KMS-11 (cell line): ENCODE results near the gene RRAS.

Source experiments
- H2AFZ ChIP-seq: fragments of 200-600 bp; sonication (generic); 2 replicates; pipeline ENCODE4 v1.6.1; 2016; ENCODE audit warnings: antibody characterized with exemption, mixed run types, low read depth
- H3K27ac ChIP-seq: fragments of 200-600 bp; sonication (generic); 2 replicates; pipeline ENCODE4 v1.6.1; 2016; ENCODE audit warnings: mild to moderate bottlenecking, mixed run types
- H3K27me3 ChIP-seq: fragments of 200-600 bp; sonication (generic); 2 replicates; pipeline ENCODE4 v1.6.1; 2017; ENCODE audit warnings: mild to moderate bottlenecking, low read depth, mixed run types, moderate library complexity; ENCODE audit not compliant: insufficient read depth
- H3K36me3 ChIP-seq: fragments of 200-600 bp; sonication (generic); 2 replicates; pipeline ENCODE4 v1.6.1; 2017; ENCODE audit warnings: mild to moderate bottlenecking, mixed run types; ENCODE audit not compliant: insufficient read depth
- H3K4me1 ChIP-seq: fragments of 200-600 bp; sonication (generic); 2 replicates; pipeline ENCODE4 v1.6.1; 2016; ENCODE audit warnings: mild to moderate bottlenecking, low read depth, mixed run types; ENCODE audit not compliant: poor library complexity, severe bottlenecking
- H3K4me2 ChIP-seq: fragments of 200-600 bp; sonication (generic); 2 replicates; pipeline ENCODE4 v1.7.0; 2016; ENCODE audit warnings: mild to moderate bottlenecking, mixed run types
- H3K4me3 ChIP-seq: fragments of 200-600 bp; sonication (generic); IDR thresholded peaks from 2 replicates; pipeline ENCODE4 v1.6.1; 2017; ENCODE audit warnings: low read depth, low read length, mixed read lengths; ENCODE audit not compliant: insufficient read depth
- H3K79me2 ChIP-seq: fragments of 200-600 bp; sonication (generic); 2 replicates; pipeline ENCODE4 v1.6.1; 2016; ENCODE audit warnings: low read depth, mixed run types; ENCODE audit not compliant: insufficient read depth
- H3K9ac ChIP-seq: fragments of 200-600 bp; sonication (generic); 2 replicates; pipeline ENCODE4 v1.6.1; 2016; ENCODE audit warnings: mild to moderate bottlenecking, mixed run types
- H4K20me1 ChIP-seq: fragments of 200-600 bp; sonication (generic); 2 replicates; pipeline ENCODE4 v1.6.1; 2016; ENCODE audit warnings: mild to moderate bottlenecking, mixed run types; ENCODE audit not compliant: insufficient read depth
- TF ChIP-seq, protein P1 (sequence below): fragments of 200-600 bp; sonication (generic); conservative IDR thresholded peaks from 2 replicates; pipeline ENCODE4 v1.6.1; 2017; ENCODE audit warnings: low read depth, mild to moderate bottlenecking, antibody characterized with exemption, low read length, moderate library complexity, mixed read lengths

Gene RRAS

DNA sequence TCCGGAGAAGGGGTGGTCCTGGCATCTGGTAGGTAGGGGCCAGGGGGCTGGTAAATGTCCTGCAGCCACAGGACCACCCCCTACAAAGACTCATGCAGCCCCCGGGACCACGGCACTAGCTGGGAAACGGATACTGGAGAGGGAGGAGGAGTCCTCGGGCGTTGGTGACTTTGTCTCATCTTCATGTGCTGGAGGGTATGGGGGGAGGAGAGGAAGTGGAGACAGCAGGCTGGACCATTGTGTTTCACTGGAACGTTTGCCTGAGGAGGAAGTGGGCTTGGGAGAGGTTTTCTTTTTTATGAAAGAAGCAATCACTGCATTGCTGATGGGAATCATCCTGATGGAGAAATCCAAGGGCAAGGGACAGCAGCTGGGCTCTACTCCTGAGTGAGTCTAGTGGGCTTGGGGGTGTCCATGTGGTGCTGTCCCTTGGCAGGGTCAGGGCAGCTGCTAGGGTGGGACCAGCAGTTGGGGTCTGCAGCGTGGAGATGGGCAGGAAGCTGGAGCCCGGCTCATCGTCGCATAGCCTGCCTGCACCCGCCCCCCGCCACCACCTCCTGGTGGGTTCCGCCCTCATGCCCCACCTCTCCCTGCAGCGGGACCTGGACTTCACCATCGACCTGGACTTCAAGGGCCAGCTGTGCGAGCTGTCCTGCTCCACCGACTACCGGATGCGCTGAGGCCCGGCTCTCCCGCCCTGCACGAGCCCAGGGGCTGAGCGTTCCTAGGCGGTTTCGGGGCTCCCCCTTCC lies 47.8 kb upstream of the RRAS start:
- Histone ChIP-seq H3K4me3 (no peak overlapping the region), H3K4me1 (no peaks in the 10 kb centered on the region), H3K4me2 (no peak overlapping the region)

DNA sequence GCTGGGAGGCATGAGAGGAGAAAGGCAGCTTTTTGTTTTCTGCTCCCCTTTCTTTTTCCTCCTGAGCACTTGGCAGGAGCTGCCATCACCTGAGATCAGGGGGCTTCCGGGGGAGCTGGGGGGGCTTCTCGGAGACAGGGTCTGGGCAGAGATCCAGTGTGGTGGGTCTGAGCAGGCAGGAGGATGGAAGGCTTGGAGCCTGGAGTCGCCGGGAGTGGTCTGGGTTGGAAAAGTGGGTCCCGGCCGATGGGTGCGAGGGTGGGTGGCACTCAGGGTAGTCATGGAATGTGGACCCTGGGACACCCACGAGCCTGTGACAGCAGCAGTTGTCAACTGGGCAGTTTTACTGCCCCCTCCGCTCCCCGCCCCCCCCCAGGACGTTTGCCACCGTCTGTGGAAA lies 47.2 kb upstream of the RRAS start:
- Histone ChIP-seq H4K20me1 (no peaks in the 10 kb centered on the region), H3K27ac (no peak overlapping the region), H3K4me3 (no peak overlapping the region), H3K4me1 (peaks cover 4% of the 10 kb centered on the region), H3K27me3 (no peaks in the 10 kb centered on the region), H3K79me2 (peaks cover 11% of the 10 kb centered on the region; the same call in 1 of the 2 replicates), H3K9ac (no peak overlapping the region), H3K4me2 (no peak overlapping the region), H3K36me3 (peaks cover 5% of the 10 kb centered on the region; the same call in 1 of the 2 replicates), H2AFZ (no peak overlapping the region)
- TF ChIP-seq, protein P1, sequence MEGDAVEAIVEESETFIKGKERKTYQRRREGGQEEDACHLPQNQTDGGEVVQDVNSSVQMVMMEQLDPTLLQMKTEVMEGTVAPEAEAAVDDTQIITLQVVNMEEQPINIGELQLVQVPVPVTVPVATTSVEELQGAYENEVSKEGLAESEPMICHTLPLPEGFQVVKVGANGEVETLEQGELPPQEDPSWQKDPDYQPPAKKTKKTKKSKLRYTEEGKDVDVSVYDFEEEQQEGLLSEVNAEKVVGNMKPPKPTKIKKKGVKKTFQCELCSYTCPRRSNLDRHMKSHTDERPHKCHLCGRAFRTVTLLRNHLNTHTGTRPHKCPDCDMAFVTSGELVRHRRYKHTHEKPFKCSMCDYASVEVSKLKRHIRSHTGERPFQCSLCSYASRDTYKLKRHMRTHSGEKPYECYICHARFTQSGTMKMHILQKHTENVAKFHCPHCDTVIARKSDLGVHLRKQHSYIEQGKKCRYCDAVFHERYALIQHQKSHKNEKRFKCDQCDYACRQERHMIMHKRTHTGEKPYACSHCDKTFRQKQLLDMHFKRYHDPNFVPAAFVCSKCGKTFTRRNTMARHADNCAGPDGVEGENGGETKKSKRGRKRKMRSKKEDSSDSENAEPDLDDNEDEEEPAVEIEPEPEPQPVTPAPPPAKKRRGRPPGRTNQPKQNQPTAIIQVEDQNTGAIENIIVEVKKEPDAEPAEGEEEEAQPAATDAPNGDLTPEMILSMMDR = no peak

More for the DNA sequence above, 47.8 kb upstream of the RRAS start:
- TF ChIP-seq, protein P1 = no peak
- no peak overlapping the region for H2AFZ ChIP-seq
- no peaks in the 10 kb centered on the region for H4K20me1 ChIP-seq
- H3K79me2 ChIP-seq = peaks cover 5% of the 10 kb centered on the region; the same call in 1 of the 2 replicates
- H3K27ac ChIP-seq = no peak overlapping the region
- H3K9ac ChIP-seq = no peak overlapping the region
- no peaks in the 10 kb centered on the region for H3K27me3 ChIP-seq
- no peaks in the 10 kb centered on the region; the same call in 1 of the 2 replicates for H3K36me3 ChIP-seq

DNA sequence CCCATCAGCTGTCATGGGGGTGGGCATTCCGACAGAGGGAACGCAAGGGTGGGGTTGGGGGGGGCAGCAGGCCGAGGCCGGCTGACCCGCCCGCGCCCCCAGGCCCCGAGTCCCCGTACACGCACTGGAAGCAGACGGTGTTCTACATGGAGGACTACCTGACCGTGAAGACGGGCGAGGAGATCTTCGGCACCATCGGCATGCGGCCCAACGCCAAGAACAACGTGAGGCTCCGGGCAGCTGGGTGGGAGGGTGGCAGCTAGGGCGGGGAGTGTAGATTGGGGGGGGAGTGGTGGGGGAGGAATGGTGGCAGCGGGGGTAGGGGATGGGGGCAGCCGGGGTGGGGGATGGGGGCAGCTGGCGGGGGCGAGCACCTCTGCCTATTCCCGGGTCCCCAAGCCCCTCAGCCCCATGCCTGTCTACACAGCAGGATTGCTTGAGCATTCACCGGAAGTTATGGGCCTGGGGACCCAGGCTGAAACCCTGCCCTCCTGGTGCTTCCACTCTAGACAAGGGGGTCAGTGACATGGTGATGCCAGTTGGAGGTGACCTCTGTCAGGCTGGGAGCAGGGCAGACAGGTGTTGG lies 46.7 kb upstream of the RRAS start:
- Histone ChIP-seq H3K4me3 (no peak overlapping the region), H3K9ac (no peak overlapping the region), H3K27ac (no peak overlapping the region), H3K4me1 (peaks cover 4% of the 10 kb centered on the region), H3K79me2 (peaks cover 16% of the 10 kb centered on the region; the same call in 1 of the 2 replicates), H2AFZ (no peak overlapping the region), H4K20me1 (no peaks in the 10 kb centered on the region), H3K27me3 (no peaks in the 10 kb centered on the region), H3K36me3 (peaks cover 9% of the 10 kb centered on the region; the same call in 1 of the 2 replicates), H3K4me2 (no peak overlapping the region)
- TF ChIP-seq, protein P1 = no peak

- H3K36me3 ChIP-seq = peaks cover 9% of the 10 kb centered on the region; the same call in 1 of the 2 replicates
- H3K4me2 ChIP-seq = no peak overlapping the region
- peaks cover 23% of the 10 kb centered on the region for H3K79me2 ChIP-seq
- H3K4me1 ChIP-seq = peaks cover 8% of the 10 kb centered on the region
- H3K27ac ChIP-seq = no peak overlapping the region
- H4K20me1 ChIP-seq = peaks cover 6% of the 10 kb centered on the region; the same call in 1 of the 2 replicates
- H3K4me3 ChIP-seq = no peak overlapping the region
- no peaks in the 10 kb centered on the region for H3K27me3 ChIP-seq
- TF ChIP-seq, protein P1 = no peak
- no peak overlapping the region for H3K9ac ChIP-seq
- H2AFZ ChIP-seq = no peak overlapping the region
Observed at GRCh38 chr19:49685845-49686332, 45.9 kb upstream of the RRAS start.
